Measurements from ENCODE around the gene LPP.

GRCh38 chr3:188670446-188670845, 516.5 kb downstream of the LPP start:
- TF ChIP-seq CTCF (IDR thresholded peaks at IDR 0.05) = no peak
- no peak for TF ChIP-seq ZFX (IDR thresholded peaks at IDR 0.05; ENCODE audit: borderline replicate concordance)

Data from 22Rv1 (cell line).